GM12864 (cell line): ENCODE measurements around the gene TMEM219.

Experiments used
- DNase-seq: peaks from one replicate; pipeline ENCODE4 v3.0.0-alpha.2; 2011; ENCODE audit warnings: low read depth
- H3K4me3 ChIP-seq: 2 replicates; pipeline ENCODE4 v1.5.1; 2011; ENCODE audit warnings: mild to moderate bottlenecking, low read depth, low read length, control low read depth
- TF ChIP-seq, protein P1 (sequence below): IDR thresholded peaks from 2 replicates; pipeline ENCODE4 v1.5.1; 2011; ENCODE audit warnings: low read depth, mild to moderate bottlenecking, moderate library complexity, low read length, control low read depth, inconsistent platforms; ENCODE audit errors: missing control alignments

Gene TMEM219

DNA sequence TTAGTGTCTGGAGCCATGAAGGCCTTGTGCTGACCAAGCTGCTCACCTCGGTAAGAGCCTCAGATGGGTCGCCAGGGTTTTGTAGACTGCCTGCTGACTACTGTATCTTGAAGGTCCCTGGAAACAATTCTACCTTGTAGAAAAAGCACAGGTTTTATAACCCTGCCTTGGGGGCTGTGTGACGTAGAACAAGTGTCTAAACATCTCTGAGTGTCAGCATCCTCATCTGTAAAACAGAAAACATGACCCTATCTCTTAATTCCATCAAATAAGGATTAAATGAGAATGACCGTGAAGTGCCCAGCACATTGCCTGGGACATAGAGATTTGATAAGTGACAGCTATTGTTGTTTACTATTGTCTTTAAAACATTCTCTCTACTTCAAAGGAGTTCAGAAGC is 6.3 kb downstream of the TMEM219 start:
- DNase-seq, result no peak
- no peak overlapping the region for H3K4me3 ChIP-seq
- TF ChIP-seq, protein P1, sequence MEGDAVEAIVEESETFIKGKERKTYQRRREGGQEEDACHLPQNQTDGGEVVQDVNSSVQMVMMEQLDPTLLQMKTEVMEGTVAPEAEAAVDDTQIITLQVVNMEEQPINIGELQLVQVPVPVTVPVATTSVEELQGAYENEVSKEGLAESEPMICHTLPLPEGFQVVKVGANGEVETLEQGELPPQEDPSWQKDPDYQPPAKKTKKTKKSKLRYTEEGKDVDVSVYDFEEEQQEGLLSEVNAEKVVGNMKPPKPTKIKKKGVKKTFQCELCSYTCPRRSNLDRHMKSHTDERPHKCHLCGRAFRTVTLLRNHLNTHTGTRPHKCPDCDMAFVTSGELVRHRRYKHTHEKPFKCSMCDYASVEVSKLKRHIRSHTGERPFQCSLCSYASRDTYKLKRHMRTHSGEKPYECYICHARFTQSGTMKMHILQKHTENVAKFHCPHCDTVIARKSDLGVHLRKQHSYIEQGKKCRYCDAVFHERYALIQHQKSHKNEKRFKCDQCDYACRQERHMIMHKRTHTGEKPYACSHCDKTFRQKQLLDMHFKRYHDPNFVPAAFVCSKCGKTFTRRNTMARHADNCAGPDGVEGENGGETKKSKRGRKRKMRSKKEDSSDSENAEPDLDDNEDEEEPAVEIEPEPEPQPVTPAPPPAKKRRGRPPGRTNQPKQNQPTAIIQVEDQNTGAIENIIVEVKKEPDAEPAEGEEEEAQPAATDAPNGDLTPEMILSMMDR, result no peak

DNA sequence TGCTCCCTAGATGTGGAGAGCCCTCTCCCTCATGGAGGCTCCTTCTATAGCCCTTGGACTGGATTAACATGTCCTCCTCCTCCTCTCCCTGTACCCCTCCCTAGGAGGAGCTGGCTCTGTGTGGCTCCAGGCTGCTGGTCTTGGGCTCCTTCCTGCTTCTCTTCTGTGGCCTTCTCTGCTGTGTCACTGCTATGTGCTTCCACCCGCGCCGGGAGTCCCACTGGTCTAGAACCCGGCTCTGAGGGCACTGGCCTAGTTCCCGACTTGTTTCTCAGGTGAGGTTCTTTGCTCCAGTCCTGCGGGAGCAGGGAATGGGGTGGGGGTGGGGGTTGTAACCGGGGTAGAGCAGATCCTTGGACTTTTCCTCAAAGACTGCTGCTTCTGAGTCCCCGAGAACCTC is 9.4 kb downstream of the TMEM219 start:
- no peak overlapping the region for H3K4me3 ChIP-seq
- TF ChIP-seq, protein P1, result no peak
- DNase-seq, result no peak

DNA sequence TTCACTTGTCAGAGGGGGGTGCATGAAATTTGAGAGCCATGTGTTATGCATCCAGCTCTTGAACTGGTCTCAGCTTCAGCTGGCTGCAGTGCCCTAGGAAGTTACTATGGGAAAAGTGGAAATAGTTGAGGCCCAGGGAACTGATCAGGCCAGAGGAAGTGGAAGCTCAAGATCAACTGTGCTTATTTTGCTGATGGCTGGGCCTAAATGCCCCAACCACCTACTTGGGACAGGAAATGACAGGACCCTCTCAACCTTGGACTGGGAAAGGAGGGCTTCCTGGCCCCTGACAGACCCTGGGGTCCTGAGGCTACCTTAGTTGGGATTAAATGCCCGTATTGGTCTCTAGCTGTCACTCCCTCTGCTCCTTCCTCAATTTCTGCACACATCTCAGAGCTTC is 10.6 kb downstream of the TMEM219 start:
- TF ChIP-seq, protein P1, result no peak
- no peak for DNase-seq
- H3K4me3 ChIP-seq, result no peak overlapping the region

DNA sequence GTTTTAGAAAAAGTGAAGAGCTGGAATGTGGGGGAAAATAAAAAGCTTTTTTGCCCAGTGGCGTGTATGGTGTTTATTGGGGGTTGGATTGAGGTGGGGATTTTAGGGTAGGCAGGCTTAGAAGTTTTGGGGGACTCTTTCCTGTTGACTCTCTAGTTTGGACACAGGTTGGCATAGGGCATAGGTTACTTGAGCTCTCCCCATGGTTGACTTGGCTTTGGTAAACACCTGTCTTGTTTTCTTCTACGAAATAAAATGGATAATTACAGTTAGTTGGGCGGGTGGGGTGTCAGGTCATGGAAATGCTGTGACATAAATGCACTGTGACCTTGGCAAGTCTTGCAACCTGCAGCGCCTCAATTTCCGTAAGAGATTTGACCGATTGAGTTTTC is 11.1 kb downstream of the TMEM219 start:
- no peak overlapping the region for H3K4me3 ChIP-seq
- no peak for DNase-seq
- TF ChIP-seq, protein P1, result no peak

DNA sequence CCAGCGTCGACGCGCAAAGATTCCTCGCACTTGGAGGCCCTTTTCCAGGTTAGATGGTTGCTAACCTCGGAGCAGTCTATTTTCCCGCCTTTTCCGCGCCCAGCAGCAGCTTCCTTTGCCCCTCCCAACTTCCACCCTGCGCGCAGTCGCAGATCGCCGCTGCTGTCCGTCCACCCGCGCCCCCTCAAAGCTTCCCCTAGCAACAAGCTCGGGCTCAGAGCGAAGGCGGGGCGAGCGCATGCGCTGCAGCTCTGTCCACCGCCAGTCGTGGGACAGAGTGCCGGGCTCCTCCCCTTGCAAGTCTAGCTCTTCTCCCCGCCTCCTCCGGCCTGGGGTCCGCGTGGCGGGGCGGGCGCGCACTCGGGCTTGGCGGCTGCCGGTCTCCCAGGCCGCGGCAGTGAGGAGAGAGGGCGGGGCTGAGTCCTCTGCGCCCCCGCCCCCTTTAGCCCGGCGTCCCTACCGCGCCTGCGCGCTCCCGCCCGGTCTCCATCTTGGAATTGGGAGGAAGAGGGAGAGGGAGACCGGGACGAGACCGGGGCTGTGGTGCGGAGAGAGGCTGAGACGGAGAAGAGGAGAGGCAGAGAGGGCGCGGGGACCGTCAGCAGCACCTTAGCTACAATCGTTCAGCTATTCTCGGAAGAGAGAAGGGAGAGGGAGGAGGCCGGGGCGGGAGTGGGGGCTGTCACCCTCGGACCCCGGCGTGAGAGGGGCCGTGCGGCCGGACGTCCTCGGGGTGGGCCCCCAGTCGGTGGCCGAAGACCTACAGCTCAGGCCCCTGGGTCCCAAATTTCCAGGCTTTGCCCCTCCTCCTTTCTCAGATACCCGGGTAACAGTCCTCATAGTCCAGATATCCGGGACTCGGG is 11.7 kb downstream of the TMEM219 start, which contains the start of gene TAOK2:
Gene TAOK2 (plus strand): TSS at position 485 of the 863 bp plus-strand sequence. CDS start 3,905 bp downstream, outside the sequence.
- H3K4me3 ChIP-seq, result peak within 1 kb of the TSS; percentile 97
- peak; percentile 95 for DNase-seq
- TF ChIP-seq, protein P1, result no peak

DNA sequence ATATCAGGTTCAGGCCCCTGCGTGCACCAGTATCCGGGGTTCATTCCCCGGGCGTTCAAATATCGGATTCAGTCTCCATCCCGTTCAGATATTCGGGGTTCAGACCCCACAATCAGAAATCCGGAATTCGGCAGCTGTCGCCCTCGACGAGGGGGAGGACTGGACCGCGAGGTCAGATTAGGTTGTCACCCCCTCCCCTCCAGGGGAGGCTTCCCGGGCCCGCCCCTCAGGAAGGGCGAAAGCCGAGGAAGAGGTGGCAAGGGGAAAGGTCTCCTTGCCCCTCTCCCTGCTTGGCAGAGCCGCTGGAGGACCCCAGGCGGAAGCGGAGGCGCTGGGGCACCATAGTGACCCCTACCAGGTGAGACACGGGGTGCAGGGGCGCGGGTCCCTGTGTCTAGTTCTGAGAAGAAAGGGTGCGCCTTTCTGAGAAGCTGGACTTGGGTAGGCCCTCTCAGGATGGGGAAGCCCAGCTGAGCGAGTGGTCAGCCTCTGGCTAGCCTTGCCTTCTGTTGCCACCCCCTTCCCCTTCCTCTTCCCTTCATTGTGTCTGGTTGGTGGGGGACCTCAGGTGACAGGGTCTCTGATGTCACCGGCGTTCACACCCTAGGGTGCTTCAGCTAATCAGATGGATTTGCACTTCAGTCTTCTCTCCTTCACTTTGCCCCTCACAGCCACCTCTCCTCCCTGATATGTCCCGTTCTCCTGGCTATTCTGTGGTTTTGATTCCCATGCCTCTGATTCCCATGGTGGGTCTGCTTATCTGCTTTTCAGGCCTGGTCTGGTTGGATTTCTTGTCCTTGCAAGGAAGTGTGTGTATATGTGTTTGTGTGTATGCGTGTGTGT is 12.6 kb downstream of the TMEM219 start:
- peak overlapping the region; percentile 97 for H3K4me3 ChIP-seq
- no peak for DNase-seq
- TF ChIP-seq, protein P1, result peak; percentile 8
